ENCODE measurements around the gene ZSWIM9. TPM values are rescaled to one million over a fixed set of nuclear protein-coding genes. Genes with fewer than 3 reads are reported as not detected.

ZSWIM9 gene
- total and polyA plus RNA-seq, 2 donors (not counting 3 experiments of a cell fraction or from before 2014, with no cell fraction given): 1.0 to 8.6 TPM

DNA sequence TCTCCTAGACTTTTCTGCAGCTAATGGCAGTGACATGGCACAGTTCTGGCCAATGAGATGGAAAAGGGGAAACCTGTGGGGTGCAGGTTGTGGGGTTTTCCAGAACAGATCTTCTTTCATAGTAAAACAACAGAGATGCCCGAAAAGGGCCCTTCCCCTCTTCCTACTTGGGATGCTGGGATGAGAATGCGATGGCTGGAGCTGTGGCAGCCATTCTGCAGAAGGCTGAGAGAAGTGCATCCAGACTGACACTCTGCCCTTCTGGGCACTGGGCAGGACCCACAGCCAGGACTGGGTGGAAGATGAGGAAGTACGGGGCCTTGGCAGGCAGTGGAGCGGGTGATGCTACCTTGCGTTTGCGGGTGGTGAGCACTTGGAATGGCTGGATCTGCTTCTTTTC lies 42.9 kb upstream of the ZSWIM9 start:
- Histone ChIP-seq H4K20me1 (replicated peaks; ENCODE audit: control insufficient read depth, extremely low read depth, insufficient read depth, low read length) (no peaks in the 10 kb centered on the region), H3K4me1 (ENCODE audit: control insufficient read depth, extremely low read depth, insufficient read depth, low read length) (peaks cover 37% of the 10 kb centered on the region), H3K9me1 (replicated peaks; ENCODE audit: control insufficient read depth, extremely low read depth, insufficient read depth, low read length) (no peaks in the 10 kb centered on the region), H3K9me3 (replicated peaks; ENCODE audit: control insufficient read depth, insufficient read depth, low read length) (no peaks in the 10 kb centered on the region), H3K79me2 (ENCODE audit: control insufficient read depth, insufficient read depth, low read length) (no peaks in the 10 kb centered on the region), H3K4me2 (ENCODE audit: insufficient read depth, low read length) (no peak overlapping the region), H3K27me3 (ENCODE audit: control insufficient read depth in 2 of 2, insufficient read depth in 2 of 2, low read length in 2 of 2) (no peaks in the 10 kb centered on the region), H3K9ac (replicated peaks; ENCODE audit: extremely low read depth, insufficient read depth, low read length) (no peak overlapping the region), H3K4me3 (replicated peaks in 1 of 3; ENCODE audit: insufficient read depth in 1 of 3, low read depth in 1 of 3, low read length in 3 of 3) (no peak overlapping the region), H3K27ac (ENCODE audit: insufficient read depth, low read depth, low read length) (no peak overlapping the region), H3K36me3 (ENCODE audit: control insufficient read depth in 2 of 2, extremely low read depth in 1 of 2, insufficient read depth in 2 of 2, low read length in 2 of 2) (peaks cover 7 to 12% of the 10 kb centered on the region in 2 experiments), H2AFZ (ENCODE audit: low read depth, low read length) (no peak overlapping the region)
- dilution Hi-C loops (cut with MboI; ENCODE audit: extremely low pct_ligation_motif_present, low sequenced_read_pairs) (no loop called here), intact Hi-C loops (cut with micrococcal nuclease) (no loop called here)
- BruUV-seq (replicated peaks): no TSS peak
- no peak for FAIRE-seq
- POLR2A ChIA-PET: no interaction called here
- no peak for DNase-seq (ENCODE audit: low read depth, low spot score)
- no peak for TF ChIP-seq GATA2 (IDR thresholded peaks at IDR 0.05; ENCODE audit: insufficient read depth, insufficient read length, low read depth, low read length)
- TF ChIP-seq POLR2A (IDR thresholded peaks at IDR 0.05; ENCODE audit: low read depth, low read length): no peak
- TF ChIP-seq, protein P1, sequence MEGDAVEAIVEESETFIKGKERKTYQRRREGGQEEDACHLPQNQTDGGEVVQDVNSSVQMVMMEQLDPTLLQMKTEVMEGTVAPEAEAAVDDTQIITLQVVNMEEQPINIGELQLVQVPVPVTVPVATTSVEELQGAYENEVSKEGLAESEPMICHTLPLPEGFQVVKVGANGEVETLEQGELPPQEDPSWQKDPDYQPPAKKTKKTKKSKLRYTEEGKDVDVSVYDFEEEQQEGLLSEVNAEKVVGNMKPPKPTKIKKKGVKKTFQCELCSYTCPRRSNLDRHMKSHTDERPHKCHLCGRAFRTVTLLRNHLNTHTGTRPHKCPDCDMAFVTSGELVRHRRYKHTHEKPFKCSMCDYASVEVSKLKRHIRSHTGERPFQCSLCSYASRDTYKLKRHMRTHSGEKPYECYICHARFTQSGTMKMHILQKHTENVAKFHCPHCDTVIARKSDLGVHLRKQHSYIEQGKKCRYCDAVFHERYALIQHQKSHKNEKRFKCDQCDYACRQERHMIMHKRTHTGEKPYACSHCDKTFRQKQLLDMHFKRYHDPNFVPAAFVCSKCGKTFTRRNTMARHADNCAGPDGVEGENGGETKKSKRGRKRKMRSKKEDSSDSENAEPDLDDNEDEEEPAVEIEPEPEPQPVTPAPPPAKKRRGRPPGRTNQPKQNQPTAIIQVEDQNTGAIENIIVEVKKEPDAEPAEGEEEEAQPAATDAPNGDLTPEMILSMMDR (IDR thresholded peaks at IDR 0.05; ENCODE audit: extremely low read depth in 1 of 2, insufficient read depth in 1 of 2, low read depth in 1 of 2, low read length in 2 of 2): no peak
- TF ChIP-seq POLR2AphosphoS5 (IDR thresholded peaks at IDR 0.05; ENCODE audit: insufficient read depth, low read depth, low read length): no peak
- TF ChIP-seq, protein P2, sequence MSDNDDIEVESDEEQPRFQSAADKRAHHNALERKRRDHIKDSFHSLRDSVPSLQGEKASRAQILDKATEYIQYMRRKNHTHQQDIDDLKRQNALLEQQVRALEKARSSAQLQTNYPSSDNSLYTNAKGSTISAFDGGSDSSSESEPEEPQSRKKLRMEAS (IDR thresholded peaks at IDR 0.05; ENCODE audit: insufficient read depth, insufficient read length): no peak
- no peak for TF ChIP-seq MYC (IDR thresholded peaks at IDR 0.05; ENCODE audit: low read depth, low read length)
- TF ChIP-seq JUN (IDR thresholded peaks at IDR 0.05; ENCODE audit: borderline replicate concordance, insufficient read depth, insufficient read length, low read depth): no peak
- no peak for TF ChIP-seq FOS (IDR thresholded peaks at IDR 0.05; ENCODE audit: borderline replicate concordance, insufficient read depth, low read length)
- TF ChIP-seq EZH2 (IDR thresholded peaks at IDR 0.05; ENCODE audit: borderline replicate concordance, low read depth, low read length, severe bottlenecking): no peak
- CTCF ChIA-PET: interaction anchor here (0.6 kb wide), 1 partner anchor 23 kb away, joined by 3 read pairs; no protein-coding TSS in a partner anchor

Measured in endothelial cell of umbilical vein (primary cell).